HEK293 (cell line): ENCODE measurements around the gene TMEM50B.

Experiments
- BCL11B ChIP-seq: fragments of 450-650 bp; formaldehyde crosslinking; IDR thresholded peaks from 2 replicates; pipeline ENCODE4 v1.5.1; 2016; ENCODE audit warnings: low read depth, missing biosample characterization, missing genetic modification characterization
- CTCF ChIP-seq: fragments of 450-650 bp; formaldehyde crosslinking; IDR thresholded peaks from 2 replicates; pipeline ENCODE4 v1.5.1; 2016; ENCODE audit warnings: missing biosample characterization, missing genetic modification characterization
- MEIS1 ChIP-seq: sonication (generic); formaldehyde crosslinking; IDR thresholded peaks from 2 replicates; pipeline ENCODE4 v1.8.1; 2022; ENCODE audit warnings: missing genetic modification reagents, mild to moderate bottlenecking, borderline replicate concordance
- PRDM1 ChIP-seq: fragments of 450-650 bp; formaldehyde crosslinking; IDR thresholded peaks from 2 replicates; pipeline ENCODE4; 2016; ENCODE audit warnings: missing biosample characterization, missing genetic modification characterization
- PRDM4 ChIP-seq: fragments of 450-650 bp; formaldehyde crosslinking; IDR thresholded peaks from 2 replicates; pipeline ENCODE4 v1.5.1; 2017; ENCODE audit warnings: missing biosample characterization, missing genetic modification characterization
- ZBTB7A ChIP-seq: fragments of 450-650 bp; formaldehyde crosslinking; IDR thresholded peaks from 2 replicates; pipeline ENCODE4 v1.5.1; 2016; ENCODE audit warnings: low read depth, missing biosample characterization, missing genetic modification characterization
- ZNF274 ChIP-seq, 2 experiments: fragments of 200-500 bp in 1 of 2; fragments of 450-650 bp in 1 of 2; sonication (Bioruptor generic) in 1 of 2; formaldehyde crosslinking in 1 of 2; IDR thresholded peaks; 2 replicates each; pipeline versions ENCODE4 v1.5.1 to v1.6.1; 2014 to 2016; ENCODE audit warnings: borderline replicate concordance in 1 of 2, inconsistent platforms in 1 of 2, low read length in 1 of 2, missing biosample characterization in 1 of 2, missing genetic modification characterization in 1 of 2
- ZSCAN30 ChIP-seq: fragments of 450-650 bp; IDR thresholded peaks from 2 replicates; pipeline ENCODE4 v1.5.1; 2018; ENCODE audit warnings: missing biosample characterization, mild to moderate bottlenecking, missing genetic modification characterization, moderate library complexity
- TF ChIP-seq, protein P1 (sequence below): fragments of 450-650 bp; formaldehyde crosslinking; IDR thresholded peaks from 2 replicates; pipeline ENCODE4 v1.5.1; 2016; ENCODE audit warnings: missing biosample characterization, missing genetic modification characterization

DNA sequence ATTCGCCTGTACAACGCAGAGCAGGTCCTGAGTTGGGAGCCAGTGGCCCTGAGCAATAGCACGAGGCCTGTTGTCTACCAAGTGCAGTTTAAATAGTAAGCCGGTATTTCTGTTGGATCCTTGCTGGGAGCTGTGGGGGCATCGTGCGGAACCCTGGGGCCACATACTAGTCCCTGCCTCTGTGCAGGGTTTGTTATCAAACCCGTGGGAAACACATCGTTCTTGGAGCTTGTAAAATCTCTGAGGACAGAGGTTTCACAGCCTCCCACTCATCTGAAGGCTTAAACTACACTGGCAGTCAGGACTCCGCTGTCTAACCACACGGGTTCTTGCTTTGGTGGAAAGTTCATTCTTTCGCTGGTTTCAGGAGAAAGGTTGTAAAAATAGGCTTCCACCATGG lies 64.8 kb downstream of the TMEM50B start:
- TF ChIP-seq PRDM4 (tag by site-specific recombination) (no peak), ZNF274 (IDR thresholded peaks at IDR 0.05; ENCODE audit: low read length) (no peak), ZNF274 (tag by site-specific recombination; IDR thresholded peaks at IDR 0.05; ENCODE audit: borderline replicate concordance) (no peak), BCL11B (no peak), MEIS1 (no peak), PRDM1 (tag by site-specific recombination) (no peak), ZBTB7A (tag by site-specific recombination) (no peak), CTCF (no peak), ZSCAN30 (no peak)
- TF ChIP-seq, protein P1, sequence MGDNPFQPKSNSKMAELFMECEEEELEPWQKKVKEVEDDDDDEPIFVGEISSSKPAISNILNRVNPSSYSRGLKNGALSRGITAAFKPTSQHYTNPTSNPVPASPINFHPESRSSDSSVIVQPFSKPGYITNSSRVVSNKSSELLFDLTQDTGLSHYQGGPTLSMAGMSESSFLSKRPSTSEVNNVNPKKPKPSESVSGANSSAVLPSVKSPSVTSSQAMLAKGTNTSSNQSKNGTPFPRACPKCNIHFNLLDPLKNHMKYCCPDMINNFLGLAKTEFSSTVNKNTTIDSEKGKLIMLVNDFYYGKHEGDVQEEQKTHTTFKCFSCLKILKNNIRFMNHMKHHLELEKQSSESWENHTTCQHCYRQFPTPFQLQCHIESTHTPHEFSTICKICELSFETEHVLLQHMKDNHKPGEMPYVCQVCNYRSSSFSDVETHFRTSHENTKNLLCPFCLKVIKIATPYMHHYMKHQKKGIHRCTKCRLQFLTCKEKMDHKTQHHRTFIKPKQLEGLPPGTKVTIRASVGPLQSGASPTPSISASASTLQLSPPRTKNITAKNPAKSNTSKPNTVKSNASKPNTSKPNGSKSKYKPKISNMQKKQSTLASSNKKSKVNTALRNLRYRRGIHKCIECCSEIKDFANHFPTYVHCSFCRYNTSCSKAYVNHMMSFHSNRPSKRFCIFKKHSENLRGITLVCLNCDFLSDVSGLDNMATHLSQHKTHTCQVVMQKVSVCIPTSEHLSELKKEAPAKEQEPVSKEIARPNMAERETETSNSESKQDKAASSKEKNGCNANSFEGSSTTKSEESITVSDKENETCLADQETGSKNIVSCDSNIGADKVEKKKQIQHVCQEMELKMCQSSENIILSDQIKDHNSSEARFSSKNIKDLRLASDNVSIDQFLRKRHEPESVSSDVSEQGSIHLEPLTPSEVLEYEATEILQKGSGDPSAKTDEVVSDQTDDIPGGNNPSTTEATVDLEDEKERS: no peak
